Measurements from ENCODE around the gene SLC46A2.

- TF ChIP-seq CTCF (IDR thresholded peaks at IDR 0.05) (no peak), EP300 (IDR thresholded peaks at IDR 0.05) (no peak)
These were observed 36.6 kb downstream of the SLC46A2 start for GRCh38 chr9:112853882-112854585.
